ENCODE measurements around the gene PXN.

DNA sequence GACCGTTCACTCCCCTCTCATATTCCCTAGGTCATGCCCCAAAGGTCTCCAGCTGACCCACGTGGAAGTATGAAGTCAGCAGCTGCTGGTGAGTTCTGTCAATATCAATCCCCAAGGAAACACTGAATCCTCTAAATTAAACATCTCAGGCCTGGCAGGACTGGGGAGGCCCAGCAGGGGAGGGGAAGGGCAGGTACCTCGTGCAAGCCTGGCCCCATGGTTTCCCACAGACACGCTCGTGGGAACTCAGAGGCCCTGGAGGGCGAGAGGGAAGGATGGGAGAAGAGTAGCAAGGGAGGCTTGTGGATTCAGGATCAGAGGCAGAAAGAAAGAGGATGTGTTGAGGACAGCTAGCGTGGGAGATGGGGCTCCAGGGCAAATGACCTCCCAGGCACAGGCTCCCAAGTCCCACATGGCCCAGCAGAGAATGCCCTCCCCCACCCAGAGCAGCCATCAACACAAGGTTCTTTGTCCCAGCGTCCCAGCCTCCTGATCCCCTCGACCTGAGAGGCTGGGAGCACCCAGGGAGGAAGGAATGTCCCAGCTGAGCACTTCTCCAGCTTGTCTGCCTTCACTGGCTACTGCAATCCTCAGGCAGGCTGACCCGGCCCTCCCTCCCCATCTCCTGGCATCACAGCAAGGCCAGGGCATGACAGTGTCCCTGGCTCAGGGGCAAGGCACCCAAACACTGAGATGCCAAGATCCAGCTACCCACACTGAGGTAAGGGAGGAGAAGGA, 44.5 kb downstream of the PXN start:
- no peak for TF ChIP-seq POLR2A (IDR thresholded peaks at IDR 0.05)
- TF ChIP-seq, protein P1, sequence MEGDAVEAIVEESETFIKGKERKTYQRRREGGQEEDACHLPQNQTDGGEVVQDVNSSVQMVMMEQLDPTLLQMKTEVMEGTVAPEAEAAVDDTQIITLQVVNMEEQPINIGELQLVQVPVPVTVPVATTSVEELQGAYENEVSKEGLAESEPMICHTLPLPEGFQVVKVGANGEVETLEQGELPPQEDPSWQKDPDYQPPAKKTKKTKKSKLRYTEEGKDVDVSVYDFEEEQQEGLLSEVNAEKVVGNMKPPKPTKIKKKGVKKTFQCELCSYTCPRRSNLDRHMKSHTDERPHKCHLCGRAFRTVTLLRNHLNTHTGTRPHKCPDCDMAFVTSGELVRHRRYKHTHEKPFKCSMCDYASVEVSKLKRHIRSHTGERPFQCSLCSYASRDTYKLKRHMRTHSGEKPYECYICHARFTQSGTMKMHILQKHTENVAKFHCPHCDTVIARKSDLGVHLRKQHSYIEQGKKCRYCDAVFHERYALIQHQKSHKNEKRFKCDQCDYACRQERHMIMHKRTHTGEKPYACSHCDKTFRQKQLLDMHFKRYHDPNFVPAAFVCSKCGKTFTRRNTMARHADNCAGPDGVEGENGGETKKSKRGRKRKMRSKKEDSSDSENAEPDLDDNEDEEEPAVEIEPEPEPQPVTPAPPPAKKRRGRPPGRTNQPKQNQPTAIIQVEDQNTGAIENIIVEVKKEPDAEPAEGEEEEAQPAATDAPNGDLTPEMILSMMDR (IDR thresholded peaks at IDR 0.05), result no peak

Data from right lobe of liver (tissue), 4 donors.